ENCODE data around the gene RABL6.

- no peak for TF ChIP-seq CTCF (IDR thresholded peaks at IDR 0.05)
- TF ChIP-seq POLR2A (IDR thresholded peaks at IDR 0.05) = no peak
Measured at GRCh38 chr9:136881691-136882108, 74.0 kb downstream of the RABL6 start.

Data from body of pancreas (tissue), 4 donors.